Kidney (tissue), 14 donors: ENCODE measurements around the gene MTRR. TPM values are rescaled to one million over a fixed set of nuclear protein-coding genes. Genes with fewer than 3 reads are reported as not detected.

Source experiments
- DNase-seq, 5 donors: peaks; one replicate each; pipeline ENCODE4 v3.0.0-alpha.2; 2013 to 2020
- FAIRE-seq: peaks from 2 replicates; lab custom pipeline; 2012; peaks lifted over from hg19 to GRCh38; lab: Jason Lieb, UNC
- H3K27ac ChIP-seq, 2 donors: one replicate each; pipeline ENCODE4 v1.7.0; 2013; ENCODE audit warnings: low read depth in 2 of 2, low read length in 2 of 2, inconsistent platforms in 1 of 2
- H3K27me3 ChIP-seq: one replicate; pipeline ENCODE4 v1.7.1; 2013; ENCODE audit warnings: low read length, inconsistent platforms; ENCODE audit not compliant: control insufficient read depth, insufficient read depth
- H3K36me3 ChIP-seq, 3 donors: one replicate each; pipeline versions ENCODE4 v1.7.0 to v1.7.1; 2013; ENCODE audit warnings: low read length in 3 of 3, control low read depth in 1 of 3, inconsistent platforms in 1 of 3; ENCODE audit not compliant: insufficient read depth in 3 of 3, control insufficient read depth in 2 of 3
- H3K4me1 ChIP-seq, 3 donors: one replicate each; pipeline versions ENCODE4 v1.7.0 to v1.7.1; 2013; ENCODE audit warnings: low read length in 3 of 3, inconsistent platforms in 1 of 3, low read depth in 1 of 3; ENCODE audit not compliant: control insufficient read depth in 2 of 3, insufficient read depth in 2 of 3
- H3K4me3 ChIP-seq, 3 donors: one replicate each; pipeline versions ENCODE4 v1.7.0 to v1.8.1; 2013; ENCODE audit warnings: low read length in 3 of 3, control low read depth in 1 of 3, inconsistent platforms in 1 of 3
- H3K9ac ChIP-seq, 3 donors: one replicate each; pipeline versions ENCODE4 v1.7.0 to v1.7.1; 2013; ENCODE audit warnings: low read length in 3 of 3, control low read depth in 1 of 3, inconsistent platforms in 1 of 3
- H3K9me3 ChIP-seq, 3 donors: one replicate each; pipeline versions ENCODE4 v1.7.0 to v1.7.1; 2013; ENCODE audit warnings: low read length in 3 of 3, control low read depth in 1 of 3, inconsistent platforms in 1 of 3; ENCODE audit not compliant: control insufficient read depth in 2 of 3, insufficient read depth in 1 of 3
- CTCF ChIP-seq: IDR thresholded peaks from 3 replicates; pipeline ENCODE4 v1.5.1; 2012; ENCODE audit warnings: mild to moderate bottlenecking, moderate library complexity, borderline replicate concordance; ENCODE audit not compliant: insufficient read depth; ENCODE audit errors: extremely low read depth
- intact Hi-C: fragments of 100-400 bp; cut with DNase I; formaldehyde crosslinking; loops from one replicate; pipeline ENCODE4 v1.11.1; 2022
- polyA plus RNA-seq: library from polyadenylated mRNA; stranded (reverse); fragments of 350-450 nt; fragmentation: Illumina TruSeq; extraction: RNeasy Lipid Tissue Mini Kit (QIAGEN cat#74804); gene quantifications from one replicate; pipeline ENCODE4 v1.2.3, GENCODE V29; 2014; ENCODE audit warnings: low read depth, low replicate concordance; ENCODE audit not compliant: insufficient read depth
- total RNA-seq: library from RNA; stranded (reverse); fragmentation: NEBNext Ultra II Directional; extraction: Animal tissue kit (Norgen Biotek cat#: 25700); gene quantifications from one replicate; pipeline ENCODE4 v1.2.1, GENCODE V29; 2021
- donor health status: control.
- donor health status: control.
- donor health status: control.
- donor health status: control.
- donor health status: control.
- donor health status: DM: yes; HTN: yes; CAD: no.
- donor health status: Normal renal cell carcinoma (clear cell type).

Gene MTRR
- total and polyA plus RNA-seq, 2 donors from 2014 or later, result 19.6 to 75.8 TPM

- Histone ChIP-seq H3K4me1 (no peaks in the 10 kb centered on the region), H3K36me3 (peaks cover 6 to 30% (median 29%) of the 10 kb centered on the region in 3 donors), H3K4me3 (no peak overlapping the region), H3K27me3 (no peaks in the 10 kb centered on the region), H3K27ac (no peak overlapping the region), H3K9ac (no peak overlapping the region), H3K9me3 (no peaks in the 10 kb centered on the region)
- FAIRE-seq (peak; percentile 25), DNase-seq (peak in 2 of 5 donors; percentile 60 to 64)
- intact Hi-C loops, result no loop called here
- TF ChIP-seq CTCF, result peak; percentile 24
Observed at GRCh38 chr5:7886849-7887475, 18.0 kb downstream of the MTRR start.

GRCh38 chr5:7888901-7889300 lies 20.0 kb downstream of the MTRR start:
- Histone ChIP-seq H3K27me3 (no peaks in the 10 kb centered on the region), H3K27ac (no peak overlapping the region), H3K4me1 (no peaks in the 10 kb centered on the region), H3K9me3 (no peaks in the 10 kb centered on the region), H3K9ac (no peak overlapping the region), H3K36me3 (peaks cover 7 to 30% (median 26%) of the 10 kb centered on the region in 3 donors), H3K4me3 (no peak overlapping the region)
- FAIRE-seq, result no peak
- DNase-seq, result no peak
- TF ChIP-seq CTCF, result no peak
- intact Hi-C loops, result no loop called here

GRCh38 chr5:7894439-7894838 lies 25.5 kb downstream of the MTRR start:
- intact Hi-C loops, result no loop called here
- H3K9ac ChIP-seq, result no peak overlapping the region
- no peak for TF ChIP-seq CTCF
- no peak overlapping the region for H3K27ac ChIP-seq
- DNase-seq (no peak), FAIRE-seq (no peak)
- H3K9me3 ChIP-seq, result no peaks in the 10 kb centered on the region
- no peak overlapping the region for H3K4me3 ChIP-seq
- no peaks in the 10 kb centered on the region for H3K27me3 ChIP-seq
- peaks cover 8 to 68% (median 57%) of the 10 kb centered on the region in 3 donors for H3K36me3 ChIP-seq
- no peaks in the 10 kb centered on the region for H3K4me1 ChIP-seq
